K562 (cell line): ENCODE results near the gene SYT10.

ENCODE experiments used
- BACH1 ChIP-seq: fragments of 200-800 bp; sonication (Bioruptor generic); IDR thresholded peaks from 2 replicates; pipeline ENCODE4 v1.6.1; 2016; ENCODE audit warnings: missing genetic modification characterization, missing compliant biosample characterization
- CBX3 ChIP-seq, 2 experiments: IDR thresholded peaks; 1 replicate in 1 of 2; 2 replicates in 1 of 2; pipeline ENCODE4 v1.6.1; 2012; ENCODE audit warnings: inconsistent platforms in 2 of 2, low read length in 2 of 2, borderline replicate concordance in 1 of 2, control low read depth in 1 of 2
- CHCHD3 ChIP-seq: fragments of 250-450 bp; sonication (Bioruptor Pico); IDR thresholded peaks from 2 replicates; pipeline ENCODE4 v2.1.2; 2022; ENCODE audit warnings: mild to moderate bottlenecking
- CTCF ChIP-seq, 3 experiments: IDR thresholded peaks in 2 of 3; conservative IDR thresholded peaks in 1 of 3; 2 replicates each; pipeline ENCODE4 v1.5.1; 2011 to 2012; ENCODE audit warnings: low read length in 3 of 3, mild to moderate bottlenecking in 3 of 3, control low read depth in 2 of 3, improper control_type of control experiment in 1 of 3, inconsistent platforms in 1 of 3, low read depth in 1 of 3, mixed read lengths in 1 of 3, moderate library complexity in 1 of 3; ENCODE audit not compliant: insufficient read depth in 2 of 3
- FOS ChIP-seq: IDR thresholded peaks from 3 replicates; pipeline ENCODE4 v1.6.1; 2011; ENCODE audit not compliant: insufficient read length; ENCODE audit errors: extremely low read depth
- MAX ChIP-seq: sonication (generic); formaldehyde crosslinking; IDR thresholded peaks from 2 replicates; pipeline ENCODE4 v1.9.0; 2022; ENCODE audit warnings: mild to moderate bottlenecking, missing genetic modification reagents
- NBN ChIP-seq: fragments of 450-650 bp; IDR thresholded peaks from 2 replicates; pipeline ENCODE4 v1.6.1; 2016; ENCODE audit warnings: low read depth, mild to moderate bottlenecking
- RAD51 ChIP-seq: fragments of 450-650 bp; IDR thresholded peaks from 2 replicates; pipeline ENCODE4 v1.7.1; 2016; ENCODE audit warnings: low read depth, mild to moderate bottlenecking, borderline replicate concordance
- RERE ChIP-seq: sonication (generic); formaldehyde crosslinking; IDR thresholded peaks from 2 replicates; pipeline ENCODE4 v1.8.0; 2023; ENCODE audit warnings: missing genetic modification reagents, mild to moderate bottlenecking, borderline replicate concordance
- RFX1 ChIP-seq: fragments of 450-650 bp; IDR thresholded peaks from 2 replicates; pipeline ENCODE4 v1.6.1; 2016; ENCODE audit warnings: mild to moderate bottlenecking, moderate library complexity
- TAF1 ChIP-seq: IDR thresholded peaks from 2 replicates; pipeline ENCODE4 v1.6.1; 2011; ENCODE audit warnings: mild to moderate bottlenecking, low read length, moderate library complexity; ENCODE audit not compliant: insufficient read depth, control insufficient read depth, severe bottlenecking; ENCODE audit errors: extremely low read depth
- TRIM28 ChIP-seq: fragments of 450-650 bp; IDR thresholded peaks from 2 replicates; pipeline ENCODE4 v1.6.1; 2017
- ZNF274 ChIP-seq: IDR thresholded peaks from 2 replicates; pipeline ENCODE4 v1.6.1; 2011; ENCODE audit warnings: low read depth, mild to moderate bottlenecking, low read length, moderate library complexity, borderline replicate concordance

- TF ChIP-seq RERE (no peak), CHCHD3 (CRISPR knock-in tag) (no peak), TAF1 (no peak), CTCF (IDR thresholded peaks at IDR 0.05 in 2 of 3, conservative IDR thresholded peaks at IDR 0.05 in 1 of 3; ENCODE audit: insufficient read depth in 2 of 3, low read depth in 1 of 3, low read length in 3 of 3) (no peak), FOS (no peak), BACH1 (no peak), RAD51 (no peak), MAX (CRISPR knock-in tag) (no peak), RFX1 (no peak), TRIM28 (no peak), ZNF274 (no peak), NBN (no peak), CBX3 (IDR thresholded peaks at IDR 0.05; ENCODE audit: borderline replicate concordance in 1 of 2, low read length in 2 of 2) (no peak)
These were observed 82.4 kb downstream of the SYT10 start for GRCh38 chr12:33357181-33357580.
